GM19351 (cell line): ENCODE results near the gene SPATA2L.

Experiments used
- ATAC-seq: cut with Tn5 transposase; IDR thresholded peaks from one replicate; pipeline ENCODE4 v1.9.1; 2021; ENCODE audit warnings: mild to moderate bottlenecking, moderate library complexity; ENCODE audit not compliant: unreplicated experiment

The SPATA2L gene

DNA sequence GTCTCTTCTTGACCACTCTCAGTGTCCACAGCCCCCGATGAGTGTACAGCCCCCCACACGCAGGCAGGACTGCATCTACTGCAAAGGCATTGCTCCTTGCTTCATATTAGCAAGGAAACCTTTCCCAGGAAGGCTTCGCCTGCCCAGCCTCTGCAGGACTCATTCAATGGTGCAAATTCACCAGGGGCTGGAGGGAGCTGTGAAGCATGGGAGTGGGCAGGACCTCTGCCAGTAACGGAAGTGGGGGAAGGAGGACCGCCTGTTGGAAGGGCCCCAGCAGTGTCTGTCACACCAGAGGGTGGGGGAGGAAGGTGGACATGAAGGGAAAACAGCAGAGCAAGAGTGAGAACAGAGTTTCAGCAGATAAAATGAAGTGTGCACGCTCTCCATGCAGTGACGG, 41.4 kb downstream of the SPATA2L start:
- no peak for ATAC-seq

DNA sequence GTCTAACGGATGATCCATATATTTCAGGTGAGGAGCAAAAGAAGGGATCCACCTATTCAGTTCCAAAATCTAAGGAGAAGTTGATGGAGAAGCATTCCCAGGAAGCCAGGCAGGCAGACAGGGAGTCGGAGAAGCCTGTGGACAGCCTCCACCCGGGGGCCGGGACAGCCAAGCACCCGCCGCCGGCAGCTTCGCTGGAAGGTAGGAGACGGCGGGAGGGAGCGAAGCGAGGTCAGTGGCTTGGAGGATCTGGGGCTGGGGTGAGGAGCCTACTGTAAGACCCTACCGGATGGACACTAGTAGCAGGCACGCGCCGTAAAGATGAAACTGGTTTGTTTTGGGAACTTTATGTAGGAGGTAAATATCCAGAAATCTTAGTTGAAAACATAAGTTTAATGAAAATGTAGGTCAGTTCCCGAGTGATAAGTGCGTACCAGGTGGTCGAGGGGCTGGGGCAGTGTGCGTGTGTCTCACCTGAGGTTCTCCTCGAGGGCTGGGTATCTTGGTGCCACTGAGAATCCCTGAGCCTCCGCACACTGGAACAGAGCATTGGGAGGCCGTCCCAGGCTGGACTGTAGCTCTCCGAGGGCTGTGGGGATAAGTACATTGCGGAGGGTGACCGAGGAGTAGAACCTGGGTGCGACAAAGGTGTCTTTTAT, 43.2 kb downstream of the SPATA2L start:
- no peak for ATAC-seq

DNA sequence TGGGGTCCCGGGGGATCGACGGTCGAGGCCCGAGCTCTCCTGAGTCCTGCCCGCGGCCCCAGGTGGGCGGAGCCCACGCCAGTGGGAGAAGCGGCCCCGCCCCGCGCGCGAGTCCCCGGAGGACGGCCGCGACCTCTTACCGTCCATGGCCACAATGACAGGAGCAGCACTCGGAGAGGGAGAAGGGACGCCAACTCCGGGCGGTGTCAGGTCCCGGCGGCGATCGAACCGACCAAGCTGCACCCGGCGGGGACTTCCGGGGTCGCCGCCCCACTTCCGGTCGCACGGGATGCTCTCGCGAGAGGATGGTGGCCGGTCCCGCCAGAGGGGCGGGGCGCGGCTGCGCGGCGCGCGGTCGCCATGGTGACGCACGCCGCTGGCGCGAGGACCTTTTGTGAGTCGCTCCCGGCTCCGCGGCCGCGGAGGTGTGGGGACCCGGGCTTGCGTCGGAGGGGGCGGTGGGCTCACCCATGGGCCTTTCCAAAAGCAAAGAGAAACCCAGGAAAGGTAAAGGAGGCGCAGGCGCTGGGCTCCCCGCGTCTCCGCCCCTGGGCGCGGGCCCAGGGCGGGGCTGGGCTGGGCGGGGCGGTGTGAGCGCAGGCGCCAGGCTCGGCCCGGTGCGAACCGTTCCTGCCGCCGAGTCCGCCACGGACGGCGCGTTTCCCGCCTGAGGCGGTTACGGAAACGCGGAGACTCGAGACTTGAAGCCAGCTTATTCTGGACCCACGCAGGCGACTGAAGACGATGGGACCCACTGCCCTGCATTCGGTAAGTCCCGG, 43.9 kb downstream of the SPATA2L start, which contains the start of the genes CHMP1A and SPATA33:
CHMP1A (minus strand) TSS at position 267 of the 779 bp plus-strand sequence; CDS start at position 147, 120 bp downstream.
SPATA33 (plus strand) TSS at position 395 of the 779 bp plus-strand sequence; CDS start at position 471, 76 bp downstream.
- peak; percentile 89 for ATAC-seq

DNA sequence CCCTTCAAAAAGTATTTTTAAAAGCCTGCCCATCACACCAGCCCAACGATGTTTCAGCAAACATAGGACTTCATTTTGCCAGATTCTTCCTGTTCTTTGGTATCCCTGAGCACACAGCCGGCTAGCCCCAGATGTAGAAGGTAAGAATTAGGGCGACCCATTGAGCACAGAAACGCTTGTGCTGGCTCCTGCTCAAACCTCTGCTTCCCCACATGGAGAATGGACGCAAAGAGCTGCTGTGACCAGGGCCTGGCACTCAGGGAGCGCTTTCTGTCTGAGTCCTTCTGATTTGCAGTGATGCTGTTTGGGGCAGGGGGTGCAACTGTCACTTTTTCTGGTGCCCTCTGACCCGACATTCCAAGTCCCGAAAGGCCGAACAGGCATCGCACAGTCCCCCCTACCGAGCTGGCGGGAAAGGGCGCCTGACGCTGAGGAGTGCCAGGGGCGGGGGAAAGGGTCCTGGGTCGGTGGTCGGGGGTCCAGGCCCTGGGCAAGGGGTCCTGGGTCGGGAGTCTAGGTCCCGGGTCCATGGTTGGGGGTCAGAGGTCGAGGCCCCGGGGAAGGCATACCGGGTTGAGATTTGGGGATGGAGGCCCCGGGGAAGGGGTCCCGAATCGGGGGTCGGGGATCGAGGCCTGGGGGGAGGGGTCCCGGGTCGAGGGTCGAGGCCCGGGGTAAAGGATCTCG, 44.9 kb downstream of the SPATA2L start:
- ATAC-seq = no peak

DNA sequence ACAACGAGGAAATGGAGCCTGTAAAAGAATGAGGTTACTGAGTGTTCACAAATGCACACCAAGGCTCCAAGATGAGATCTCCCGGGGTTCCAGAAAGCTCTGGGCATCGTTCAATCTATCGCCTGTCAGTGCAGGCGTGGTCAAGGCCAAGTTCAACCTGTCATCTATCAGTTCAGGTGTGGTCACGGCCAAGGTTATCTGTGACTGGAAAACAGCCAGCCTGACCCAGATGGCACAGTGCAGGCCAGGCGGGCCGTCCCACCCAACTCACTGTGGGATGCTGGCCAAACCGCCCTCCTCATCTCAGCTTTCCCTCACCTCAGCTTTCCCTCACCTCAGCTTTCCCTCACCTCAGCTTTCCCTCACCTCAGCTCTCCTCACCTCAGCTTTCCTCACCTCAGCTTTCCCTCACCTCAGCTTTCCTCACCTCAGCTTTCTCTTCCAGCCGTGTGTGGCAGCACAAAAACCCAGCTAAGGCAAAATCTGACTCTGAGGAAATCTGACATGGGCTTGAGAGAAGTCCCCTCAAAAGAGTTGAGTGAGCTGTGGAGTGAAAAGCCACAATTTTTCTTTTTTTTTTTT, 46.4 kb downstream of the SPATA2L start:
- ATAC-seq = no peak

DNA sequence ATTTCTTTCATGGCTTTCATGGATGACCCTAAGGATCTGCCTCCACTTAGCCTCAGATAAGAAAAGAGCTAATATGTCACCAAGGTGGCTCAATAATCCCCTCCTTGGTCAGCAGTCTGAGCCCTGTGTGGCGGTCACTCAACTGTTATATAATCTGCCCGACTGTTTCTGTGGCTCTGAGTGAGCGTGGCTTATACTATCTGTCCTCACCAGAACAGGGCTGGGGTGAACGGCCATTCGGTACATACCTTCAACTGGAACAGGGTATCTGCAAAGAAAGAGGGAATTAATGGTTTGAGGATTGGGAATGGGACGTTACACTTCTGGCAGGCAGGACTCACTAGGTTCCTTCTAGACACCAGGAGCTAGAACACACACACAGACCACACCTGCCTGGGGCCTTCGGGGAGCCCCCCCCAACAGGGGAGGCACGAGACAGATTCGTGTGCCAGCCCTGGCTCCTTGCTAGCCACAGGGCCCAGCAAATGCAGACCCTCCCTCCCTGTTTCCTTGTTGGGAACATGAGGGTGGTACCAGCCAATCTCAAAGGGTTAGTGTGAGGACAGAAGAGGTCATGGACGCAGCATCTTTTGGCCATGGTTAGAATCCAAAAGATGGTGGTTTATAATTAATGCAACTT, 47.7 kb downstream of the SPATA2L start:
- ATAC-seq = no peak

DNA sequence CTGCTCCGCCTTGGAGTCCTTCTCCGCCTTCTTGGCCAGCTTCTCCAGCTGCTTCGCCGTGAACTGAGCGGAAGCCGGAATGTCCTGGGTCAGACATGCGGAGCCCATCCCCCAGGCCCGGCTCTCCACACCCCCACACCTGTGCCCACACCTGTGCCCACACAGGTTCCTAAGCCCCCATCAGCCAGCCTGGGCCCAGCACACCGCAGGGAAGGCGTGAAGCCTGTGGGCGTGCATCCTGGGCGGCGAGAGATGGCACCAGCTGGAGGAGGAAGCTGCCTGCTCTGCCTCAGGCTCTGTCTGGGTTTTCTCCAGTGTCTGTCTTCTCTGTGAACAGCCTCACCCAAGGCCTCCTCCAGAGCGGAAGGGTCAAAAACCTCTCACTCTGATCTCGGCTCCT, 49.9 kb downstream of the SPATA2L start:
- ATAC-seq = no peak

DNA sequence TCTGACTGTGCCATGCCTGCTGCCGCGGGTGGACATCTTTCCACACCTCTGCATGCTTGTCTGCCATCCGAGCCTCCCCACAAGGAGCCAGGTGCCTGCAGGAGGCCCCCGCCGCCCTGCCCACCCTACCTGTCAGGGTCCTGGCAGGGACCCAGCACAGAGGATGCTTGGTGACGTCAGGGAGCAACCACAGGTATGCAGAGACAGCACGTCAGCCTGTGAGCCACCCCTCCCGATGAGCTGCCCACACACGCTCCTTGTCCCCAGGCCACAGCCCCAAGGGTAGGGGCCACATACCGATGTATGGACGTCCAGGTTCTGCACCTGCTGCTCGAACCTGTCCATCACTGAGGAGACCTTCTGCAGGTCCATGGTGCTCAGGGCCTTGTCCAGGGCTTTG, 54.6 kb downstream of the SPATA2L start:
- no peak for ATAC-seq
